ENCODE data around the gene A2M. TPM values are rescaled to one million over a fixed set of nuclear protein-coding genes. Genes with fewer than 3 reads are reported as not detected.

A2M gene
- total and polyA plus RNA-seq, 2 of the 8 experiments (the other 6 are each of a cell fraction or from before 2014, with no cell fraction given): 0.15 TPM; not detected in 1

DNA sequence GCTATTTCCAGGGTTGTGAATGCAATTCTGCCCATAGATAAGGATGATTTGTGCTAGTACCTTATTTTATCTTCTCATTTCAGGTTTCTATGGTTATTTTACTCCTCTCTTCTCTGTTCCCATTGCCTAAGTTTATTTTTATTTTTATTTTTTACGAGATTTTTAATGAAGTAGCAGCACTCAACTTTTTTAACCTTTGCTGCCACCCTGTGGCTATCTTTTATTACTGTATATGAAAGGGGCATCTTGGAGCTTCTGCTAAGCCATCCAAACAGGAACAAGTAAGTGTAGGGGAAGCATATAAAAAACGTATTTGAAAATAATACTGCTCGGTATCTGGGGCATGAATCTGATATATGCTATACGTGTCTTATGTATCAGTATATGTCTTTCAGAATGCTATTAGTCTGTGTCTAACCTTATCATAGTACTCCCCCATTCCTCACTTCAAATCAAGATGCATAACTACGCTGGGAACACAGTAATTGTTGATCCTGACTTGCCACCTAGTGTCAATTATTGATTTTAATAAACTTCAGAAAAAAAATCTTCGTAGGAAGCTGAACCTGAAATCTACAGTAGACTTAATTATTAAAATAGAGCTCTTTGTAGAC is 66.1 kb downstream of the A2M start:
- H3K56ac ChIP-seq (replicated peaks; ENCODE audit: insufficient read length, low read depth, low read length): no peak overlapping the region
- no peak overlapping the region for H4K5ac ChIP-seq (ENCODE audit: insufficient read length, low read depth, low read length)
- H2BK12ac ChIP-seq (ENCODE audit: low read depth, low read length): no peak overlapping the region
- H3K27ac ChIP-seq (ENCODE audit: low read depth, low read length): no peak overlapping the region
- H2AK5ac ChIP-seq (ENCODE audit: low read depth, low read length): no peak overlapping the region
- no peaks in the 10 kb centered on the region for H3K4me1 ChIP-seq (replicated peaks in 1 of 4; ENCODE audit: control insufficient read depth in 3 of 4, insufficient read depth in 4 of 4, low read length in 3 of 4)
- H3K4ac ChIP-seq (replicated peaks; ENCODE audit: insufficient read length, low read depth, low read length): no peak overlapping the region
- no peak overlapping the region for H4K91ac ChIP-seq (replicated peaks; ENCODE audit: insufficient read length, low read length)
- H3K23me2 ChIP-seq (ENCODE audit: low read depth, low read length): no peaks in the 10 kb centered on the region
- no peak overlapping the region for H2BK20ac ChIP-seq (ENCODE audit: low read length)
- CTCF ChIA-PET (ENCODE audit: partially characterized antibody): interaction anchor here (0.6 to 4.0 kb wide), 50 partner anchors 9 to 658 kb away, joined by 3 to 58 read pairs (median 4); partner anchors contain the start of gene M6PR
- H3K18ac ChIP-seq (ENCODE audit: extremely low read depth, low read length): no peak overlapping the region
- no peak overlapping the region for H3K4me2 ChIP-seq (ENCODE audit: insufficient read depth in 1 of 2, low read depth in 2 of 2, low read length in 2 of 2)
- DNase-seq (ENCODE audit: low read depth in 1 of 2, low spot score in 2 of 2) (no peak), FAIRE-seq (peak; percentile 19)
- H3K27me3 ChIP-seq (replicated peaks in 1 of 4; ENCODE audit: control insufficient read depth in 3 of 4, extremely low read depth in 1 of 4, insufficient read depth in 3 of 4, low read length in 3 of 4): no peaks in the 10 kb centered on the region
- POLR2A ChIA-PET (ENCODE audit: partially characterized antibody): interaction anchor here (1.5 to 4.2 kb wide), 3 partner anchors 15 to 104 kb away, joined by 3 to 25 read pairs (median 20); partner anchors contain the start of gene M6PR
- H3K9me3 ChIP-seq (ENCODE audit: insufficient read depth in 2 of 2, low read depth in 1 of 2, low read length in 1 of 2): no peaks in the 10 kb centered on the region
- no peaks in the 10 kb centered on the region for H4K20me1 ChIP-seq (replicated peaks in 1 of 2; ENCODE audit: control insufficient read depth in 1 of 2, insufficient read depth in 2 of 2, low read length in 2 of 2)
- H3K14ac ChIP-seq (ENCODE audit: insufficient read length): no peak overlapping the region
- H3K9ac ChIP-seq (replicated peaks in 1 of 4; ENCODE audit: extremely low read depth in 1 of 4, low read depth in 3 of 4, low read length in 3 of 4): no peak overlapping the region
- H3K23ac ChIP-seq (ENCODE audit: insufficient read length): no peak overlapping the region
- H4K8ac ChIP-seq (ENCODE audit: extremely low read depth, insufficient read depth, low read length): no peak overlapping the region
- WGBS, 2 experiments (ENCODE audit: extremely low coverage in 1 of 2, insufficient coverage in 1 of 2, insufficient read length in 1 of 2, insufficient replicate concordance in 2 of 2, low coverage in 1 of 2, low lambda C conversion rate in 2 of 2, missing lambda C conversion rate in 1 of 2): 39% methylated on average over 6 of the region's 6 CpGs; no CpG with 5 or more reads in 1 of the 2 experiments
- H2BK120ac ChIP-seq (replicated peaks; ENCODE audit: low read depth, low read length): no peak overlapping the region
- H2BK5ac ChIP-seq (ENCODE audit: low read depth, low read length): no peak overlapping the region
- H3K79me1 ChIP-seq (ENCODE audit: low read depth, low read length): no peaks in the 10 kb centered on the region
- H2BK15ac ChIP-seq (ENCODE audit: low read length): no peak overlapping the region
- H2AFZ ChIP-seq (ENCODE audit: low read length): no peak overlapping the region
- H3K36me3 ChIP-seq (ENCODE audit: control insufficient read depth in 2 of 4, insufficient read depth in 4 of 4, low read length in 3 of 4): no peaks in the 10 kb centered on the region
- H3K4me3 ChIP-seq (ENCODE audit: extremely low read depth in 1 of 4, insufficient read depth in 2 of 4, low read depth in 3 of 4, low read length in 4 of 4): no peak overlapping the region
- H3K79me2 ChIP-seq (ENCODE audit: control insufficient read depth in 1 of 2, insufficient read depth in 2 of 2, low read length in 2 of 2): no peaks in the 10 kb centered on the region
- TF ChIP-seq RAD21 (IDR thresholded peaks at IDR 0.05 in 1 of 2, conservative IDR thresholded peaks at IDR 0.05 in 1 of 2; ENCODE audit: low read depth in 2 of 2, low read length in 2 of 2) (peak; percentile 62 to 65), KDM1A (IDR thresholded peaks at IDR 0.05; ENCODE audit: borderline replicate concordance, low read length) (no peak)

Measured in H1 (cell line).